Measurements from ENCODE around the gene GINS1. TPM values are rescaled to one million over a fixed set of nuclear protein-coding genes. Genes with fewer than 3 reads are reported as not detected.

Gene GINS1
- total RNA-seq, 1 experiment from 2014 or later: 30.4 TPM

- no peak overlapping the region for H3K4me2 ChIP-seq (ENCODE audit: low read length)
- H3K27me3 ChIP-seq (ENCODE audit: insufficient read depth, low read length): no peaks in the 10 kb centered on the region
- no peaks in the 10 kb centered on the region for H3K4me1 ChIP-seq (ENCODE audit: control insufficient read depth in 1 of 2, insufficient read depth in 2 of 2, low read length in 2 of 2)
- no peak overlapping the region for H3K4me3 ChIP-seq (replicated peaks in 1 of 2; ENCODE audit: low read depth in 1 of 2, low read length in 2 of 2)
- TF ChIP-seq ATF3 (IDR thresholded peaks at IDR 0.05): no peak
- peak; percentile 38 to 72 (median 69); a peak in 5 of 6 replicates for TF ChIP-seq CTCF (IDR thresholded peaks at IDR 0.05 in 2 of 3, conservative IDR thresholded peaks at IDR 0.05 in 1 of 3; ENCODE audit: borderline replicate concordance in 1 of 3, insufficient read depth in 1 of 3, low read depth in 2 of 3, low read length in 2 of 3)
- no peak for TF ChIP-seq MAX (IDR thresholded peaks at IDR 0.05)
- TF ChIP-seq TCF7L2 (IDR thresholded peaks at IDR 0.05; ENCODE audit: borderline replicate concordance, extremely low read depth, insufficient read depth, insufficient read length): no peak
- peak; percentile 74 for TF ChIP-seq RAD21 (IDR thresholded peaks at IDR 0.05; ENCODE audit: low read depth)
- TF ChIP-seq ELF1 (IDR thresholded peaks at IDR 0.05; ENCODE audit: borderline replicate concordance, low read depth): no peak
- TF ChIP-seq REST (IDR thresholded peaks at IDR 0.05; ENCODE audit: low read depth): no peak
- no peak for TF ChIP-seq EZH2 (IDR thresholded peaks at IDR 0.05)
- peak; percentile 92 for ATAC-seq
- ChIA-PET POLR2A (no interaction called here), CTCF (no interaction called here), RAD21 (ENCODE audit: low non-redundant PET in 1 of 2, low total read pairs in 2 of 2, uncharacterized antibody in 2 of 2, unreplicated experiment in 2 of 2) (interaction anchor here in 1 of 2 experiments (0.6 kb wide), 1 partner anchor 94 kb away, joined by 3 read pairs; no protein-coding TSS in a partner anchor)
- no peak overlapping the region for H2AFZ ChIP-seq (ENCODE audit: low read depth, low read length, poor library complexity, severe bottlenecking)
- no peak overlapping the region for H3K9ac ChIP-seq (ENCODE audit: low read length)
- DNase-seq (ENCODE audit: low read depth, low spot score): peak; percentile 8
- intact Hi-C loops (cut with micrococcal nuclease): no loop called here
- no peaks in the 10 kb centered on the region for H3K9me2 ChIP-seq (ENCODE audit: insufficient read depth)
- BruUV-seq (replicated peaks): no TSS peak
- H3K9me3 ChIP-seq (ENCODE audit: control insufficient read depth in 1 of 2, insufficient read depth in 1 of 2, low read depth in 1 of 2, low read length in 2 of 2): no peaks in the 10 kb centered on the region
- H3K27ac ChIP-seq (ENCODE audit: low read depth, low read length): no peak overlapping the region
- H4K20me1 ChIP-seq (ENCODE audit: insufficient read depth): no peaks in the 10 kb centered on the region
- no peaks in the 10 kb centered on the region for H3K36me3 ChIP-seq (ENCODE audit: control insufficient read depth in 1 of 2, insufficient read depth in 2 of 2, low read length in 2 of 2)
- H3K79me2 ChIP-seq (ENCODE audit: insufficient read depth, low read length): no peaks in the 10 kb centered on the region
Observed at GRCh38 chr20:25470045-25470444, 62.6 kb downstream of the GINS1 start.

Measured in HCT116 (cell line).